Measurements from ENCODE around the gene KRTAP5-5.

DNA sequence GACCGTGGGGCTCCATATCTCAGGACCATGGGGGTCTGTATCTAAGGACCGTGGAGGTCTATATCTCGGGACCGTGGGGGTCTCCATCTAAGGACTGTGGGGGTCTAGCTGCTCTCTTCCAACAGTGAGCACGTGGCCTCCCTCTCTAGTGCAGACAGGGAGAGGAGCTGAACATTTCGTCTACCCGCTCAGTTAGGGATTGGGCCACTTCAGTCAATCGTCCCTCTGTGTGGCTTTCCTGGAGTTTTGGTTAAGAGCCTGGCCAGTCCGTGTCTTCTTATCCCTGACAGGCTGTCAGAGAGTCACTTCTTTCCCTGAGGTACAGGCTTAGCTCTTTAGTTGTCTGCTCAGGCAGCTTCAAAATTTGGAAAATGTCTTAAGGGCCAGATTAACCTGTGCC lies 47.6 kb upstream of the KRTAP5-5 start:
- no peak for TF ChIP-seq GABPA (IDR thresholded peaks at IDR 0.05; ENCODE audit: borderline replicate concordance, insufficient read depth, low read length)
- TF ChIP-seq, protein P1, sequence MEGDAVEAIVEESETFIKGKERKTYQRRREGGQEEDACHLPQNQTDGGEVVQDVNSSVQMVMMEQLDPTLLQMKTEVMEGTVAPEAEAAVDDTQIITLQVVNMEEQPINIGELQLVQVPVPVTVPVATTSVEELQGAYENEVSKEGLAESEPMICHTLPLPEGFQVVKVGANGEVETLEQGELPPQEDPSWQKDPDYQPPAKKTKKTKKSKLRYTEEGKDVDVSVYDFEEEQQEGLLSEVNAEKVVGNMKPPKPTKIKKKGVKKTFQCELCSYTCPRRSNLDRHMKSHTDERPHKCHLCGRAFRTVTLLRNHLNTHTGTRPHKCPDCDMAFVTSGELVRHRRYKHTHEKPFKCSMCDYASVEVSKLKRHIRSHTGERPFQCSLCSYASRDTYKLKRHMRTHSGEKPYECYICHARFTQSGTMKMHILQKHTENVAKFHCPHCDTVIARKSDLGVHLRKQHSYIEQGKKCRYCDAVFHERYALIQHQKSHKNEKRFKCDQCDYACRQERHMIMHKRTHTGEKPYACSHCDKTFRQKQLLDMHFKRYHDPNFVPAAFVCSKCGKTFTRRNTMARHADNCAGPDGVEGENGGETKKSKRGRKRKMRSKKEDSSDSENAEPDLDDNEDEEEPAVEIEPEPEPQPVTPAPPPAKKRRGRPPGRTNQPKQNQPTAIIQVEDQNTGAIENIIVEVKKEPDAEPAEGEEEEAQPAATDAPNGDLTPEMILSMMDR (IDR thresholded peaks at IDR 0.05; ENCODE audit: control extremely low read depth in 1 of 3, insufficient read depth in 1 of 3, low read depth in 1 of 3, low read length in 3 of 3), result no peak
- TF ChIP-seq EP300 (IDR thresholded peaks at IDR 0.05; ENCODE audit: borderline replicate concordance in 1 of 2, low read depth in 2 of 2, low read length in 2 of 2), result no peak
- no peak for TF ChIP-seq EZH2 (IDR thresholded peaks at IDR 0.05; ENCODE audit: low read depth, low read length, severe bottlenecking)
- no peak for TF ChIP-seq ZNF274 (IDR thresholded peaks at IDR 0.05; ENCODE audit: borderline replicate concordance, extremely low read depth, low read length)
- no peak for TF ChIP-seq CEBPB (IDR thresholded peaks at IDR 0.05; ENCODE audit: low read depth, low read length)
- no peak for TF ChIP-seq RBBP5 (IDR thresholded peaks at IDR 0.05; ENCODE audit: borderline replicate concordance, low read depth, low read length)
- TF ChIP-seq POLR2A (IDR thresholded peaks at IDR 0.05; ENCODE audit: control extremely low read depth in 1 of 2, low read depth in 2 of 2, low read length in 2 of 2), result no peak
